ENCODE data around the gene NCAPH2.

The NCAPH2 gene

GRCh38 chr22:50574383-50574755, 66.3 kb downstream of the NCAPH2 start:
- H3K4me3 ChIP-seq (ENCODE audit: low read depth, low read length), result no peak overlapping the region
- no peak for TF ChIP-seq CTCF (IDR thresholded peaks at IDR 0.05; ENCODE audit: low read depth, low read length, missing control alignments)
- no peak for DNase-seq (ENCODE audit: low read depth)
